T-helper 2 cell treated with Interferon-gamma antibody and Interleukin-4, amounts not matched to agents 5 μg/mL and 100 μg/mL, for 36 hours (primary cell): ENCODE results near the gene BRD3.
"Not testable (repeated sequence)": the region's sequence is repeated elsewhere in the genome, so short reads cannot be mapped to it uniquely, and the experiment has no call there.

ENCODE experiments used
- DNase-seq: peaks from one replicate; pipeline ENCODE4 v3.0.0; 2021; ENCODE audit warnings: low spot score
- H3K27ac Mint-ChIP-seq: one replicate; pipeline ENCODE4 v1.8.0; 2021; ENCODE audit warnings: mild to moderate bottlenecking, mixed read lengths
- H3K27me3 Mint-ChIP-seq: one replicate; pipeline ENCODE4 v1.8.0; 2021; ENCODE audit warnings: low read depth, mixed read lengths
- H3K36me3 Mint-ChIP-seq: one replicate; pipeline ENCODE4 v1.8.0; 2021; ENCODE audit warnings: low read depth, mixed read lengths
- H3K4me1 Mint-ChIP-seq: one replicate; pipeline ENCODE4 v1.8.0; 2021; ENCODE audit warnings: low read depth, mixed read lengths
- H3K4me3 Mint-ChIP-seq: one replicate; pipeline ENCODE4 v1.8.0; 2022; ENCODE audit warnings: mild to moderate bottlenecking, moderate library complexity, mixed read lengths
- H3K9me3 Mint-ChIP-seq: one replicate; pipeline ENCODE4 v1.8.0; 2021; ENCODE audit warnings: mixed read lengths

BRD3 gene

GRCh38 chr9:134073500-134073899 lies 5.7 kb upstream of the BRD3 start:
- H3K27ac Mint-ChIP-seq: no peak overlapping the region
- H3K27me3 Mint-ChIP-seq: peaks cover 31% of the 10 kb centered on the region
- H3K9me3 Mint-ChIP-seq: peaks cover 13% of the 10 kb centered on the region
- no peaks in the 10 kb centered on the region for H3K36me3 Mint-ChIP-seq
- no peak for DNase-seq
- no peaks in the 10 kb centered on the region for H3K4me1 Mint-ChIP-seq
- no peak overlapping the region for H3K4me3 Mint-ChIP-seq

- not testable (repeated sequence) for H3K36me3 Mint-ChIP-seq, DNase-seq, H3K27ac Mint-ChIP-seq, H3K4me1 Mint-ChIP-seq, H3K4me3 Mint-ChIP-seq
- H3K9me3 Mint-ChIP-seq: peaks cover 13% of the 10 kb centered on the region
- H3K27me3 Mint-ChIP-seq: peaks cover 31% of the 10 kb centered on the region
Observed at GRCh38 chr9:134072683-134073082, 4.9 kb upstream of the BRD3 start.

- Mint-ChIP-seq H3K27me3 (peaks cover 31% of the 10 kb centered on the region), H3K4me3 (no peak overlapping the region), H3K36me3 (no peaks in the 10 kb centered on the region), H3K9me3 (peaks cover 7% of the 10 kb centered on the region), H3K27ac (no peak overlapping the region), H3K4me1 (peaks cover 5% of the 10 kb centered on the region)
- no peak for DNase-seq
Observed at GRCh38 chr9:134071149-134071548, 3.3 kb upstream of the BRD3 start.

DNA sequence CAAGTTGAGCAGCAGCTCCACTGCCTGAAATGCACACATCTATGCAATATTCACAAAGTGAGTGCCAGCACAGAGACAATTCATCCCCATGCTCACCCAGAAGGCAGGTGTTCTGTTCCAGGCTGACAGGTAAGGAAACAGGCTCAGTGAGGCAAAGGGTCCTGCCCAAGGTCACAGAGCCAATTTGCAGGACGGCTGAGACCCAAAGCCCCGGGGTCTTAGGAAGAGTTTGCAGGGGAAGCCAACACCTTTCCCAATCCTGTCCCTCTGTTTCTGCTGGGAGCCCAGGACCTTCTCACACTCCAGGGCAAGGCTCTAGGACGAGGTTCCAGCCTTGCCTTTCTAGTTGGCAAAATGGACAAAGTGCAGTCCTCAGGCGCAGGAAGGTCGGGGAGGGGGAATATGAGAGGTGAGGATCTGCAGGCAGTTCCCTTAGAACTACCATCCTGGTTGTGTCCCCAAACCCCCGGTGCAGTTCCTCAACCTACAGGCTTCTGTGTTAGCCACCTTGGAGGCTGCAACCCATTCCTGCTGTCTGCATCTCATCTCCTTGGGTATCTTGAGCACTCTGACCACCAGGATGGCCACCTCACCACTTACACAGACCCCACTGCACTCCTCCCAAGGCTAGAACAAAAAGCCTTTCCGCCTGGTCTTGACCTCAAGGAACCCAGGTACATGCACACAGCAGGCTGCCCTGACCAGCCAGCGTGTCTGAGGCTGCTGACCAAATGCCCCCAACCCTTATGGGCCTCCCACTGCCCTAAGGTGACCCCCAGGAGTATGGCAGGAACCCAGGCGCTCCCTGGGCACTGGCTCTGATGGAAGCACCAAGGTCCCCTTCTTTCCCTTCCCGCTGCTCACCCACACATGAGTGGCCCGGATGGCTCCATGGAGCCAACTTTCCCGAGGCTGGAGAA lies 1.9 kb upstream of the BRD3 start:
- Mint-ChIP-seq H3K4me1 (peaks cover 14% of the 10 kb centered on the region), H3K36me3 (peaks cover 3% of the 10 kb centered on the region), H3K4me3 (peak overlapping the region; percentile 85), H3K9me3 (peaks cover 5% of the 10 kb centered on the region), H3K27me3 (peaks cover 31% of the 10 kb centered on the region), H3K27ac (no peak overlapping the region)
- no peak for DNase-seq

GRCh38 chr9:134068744-134069479 lies 1.1 kb upstream of the BRD3 start:
- Mint-ChIP-seq H3K4me1 (peaks cover 14% of the 10 kb centered on the region), H3K4me3 (peak overlapping the region; percentile 85), H3K9me3 (no peaks in the 10 kb centered on the region), H3K27me3 (peaks cover 26% of the 10 kb centered on the region), H3K27ac (peak overlapping the region; percentile 94), H3K36me3 (peaks cover 3% of the 10 kb centered on the region)
- no peak for DNase-seq

GRCh38 chr9:134066913-134067851 lies 644 bp downstream of the BRD3 start:
- Mint-ChIP-seq H3K4me1 (peaks cover 14% of the 10 kb centered on the region), H3K27ac (peak overlapping the region; percentile 85), H3K36me3 (peaks cover 5% of the 10 kb centered on the region), H3K9me3 (no peaks in the 10 kb centered on the region), H3K27me3 (peaks cover 26% of the 10 kb centered on the region), H3K4me3 (peak overlapping the region; percentile 93)
- peak; percentile 35 for DNase-seq

DNA sequence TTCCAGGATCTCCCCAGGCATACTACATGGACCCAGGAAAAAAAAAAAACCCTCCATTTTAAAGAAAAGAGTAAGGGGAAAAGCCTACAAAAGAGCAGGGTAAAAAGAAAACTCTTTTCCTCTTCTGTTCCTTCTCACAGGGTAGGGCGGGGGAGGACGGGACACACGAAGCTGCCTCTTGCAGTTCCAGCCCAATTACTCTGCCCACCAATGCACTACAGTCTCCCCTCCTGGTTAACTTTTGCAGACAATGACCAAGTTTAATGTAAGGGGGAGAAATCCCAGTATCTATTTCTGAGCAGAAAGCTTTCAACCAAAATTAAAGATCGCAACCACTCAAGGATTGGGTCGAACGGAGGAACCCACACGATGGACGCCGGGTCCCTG lies 1.3 kb downstream of the BRD3 start:
- peak overlapping the region; percentile 97 for H3K27ac Mint-ChIP-seq
- peaks cover 24% of the 10 kb centered on the region for H3K27me3 Mint-ChIP-seq
- no peak for DNase-seq
- no peaks in the 10 kb centered on the region for H3K9me3 Mint-ChIP-seq
- H3K4me1 Mint-ChIP-seq: peaks cover 14% of the 10 kb centered on the region
- H3K36me3 Mint-ChIP-seq: peaks cover 5% of the 10 kb centered on the region
- H3K4me3 Mint-ChIP-seq: peak overlapping the region; percentile 93

GRCh38 chr9:134065612-134066419 lies 2.0 kb downstream of the BRD3 start:
- Mint-ChIP-seq H3K27me3 (peaks cover 18% of the 10 kb centered on the region), H3K9me3 (no peaks in the 10 kb centered on the region), H3K4me1 (peaks cover 14% of the 10 kb centered on the region), H3K4me3 (peak overlapping the region; percentile 93), H3K27ac (peak overlapping the region; percentile 97), H3K36me3 (peaks cover 5% of the 10 kb centered on the region)
- peak; percentile 76 for DNase-seq

GRCh38 chr9:134064711-134065110 lies 3.1 kb downstream of the BRD3 start:
- H3K4me1 Mint-ChIP-seq: peaks cover 20% of the 10 kb centered on the region
- no peak for DNase-seq
- H3K9me3 Mint-ChIP-seq: no peaks in the 10 kb centered on the region
- H3K27me3 Mint-ChIP-seq: peaks cover 9% of the 10 kb centered on the region
- H3K36me3 Mint-ChIP-seq: peaks cover 5% of the 10 kb centered on the region
- no peak overlapping the region for H3K27ac Mint-ChIP-seq
- peak overlapping the region; percentile 93 for H3K4me3 Mint-ChIP-seq

- Mint-ChIP-seq H3K27ac (no peak overlapping the region), H3K4me1 (peaks cover 20% of the 10 kb centered on the region), H3K9me3 (no peaks in the 10 kb centered on the region), H3K27me3 (no peaks in the 10 kb centered on the region), H3K4me3 (no peak overlapping the region), H3K36me3 (peaks cover 5% of the 10 kb centered on the region)
- DNase-seq: no peak
Observed at GRCh38 chr9:134063571-134064450, 4.0 kb downstream of the BRD3 start.

DNA sequence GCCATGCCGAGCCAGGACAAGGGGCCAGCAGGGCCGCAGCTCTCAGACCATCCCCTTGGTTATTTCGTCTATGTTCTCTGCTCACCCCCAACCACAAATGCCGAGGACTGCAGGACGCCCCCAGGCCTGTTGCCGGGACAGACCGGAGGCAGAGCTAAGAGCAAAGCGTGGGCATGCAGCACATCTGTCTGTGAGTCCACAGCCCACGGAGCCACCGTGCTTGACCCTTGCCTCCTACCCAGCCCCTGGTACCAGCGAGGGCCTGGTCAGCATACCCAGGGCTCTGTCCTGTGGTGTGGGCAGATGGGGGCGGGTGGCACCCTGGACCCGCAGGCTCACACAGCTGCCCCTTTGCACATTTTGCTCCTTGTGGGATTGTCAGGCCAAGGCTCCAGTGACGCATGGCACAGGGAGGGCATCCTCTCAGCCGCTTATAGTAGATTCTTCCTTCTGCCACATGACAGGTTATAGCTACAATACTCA lies 4.7 kb downstream of the BRD3 start:
- H3K9me3 Mint-ChIP-seq: no peaks in the 10 kb centered on the region
- no peak overlapping the region for H3K4me3 Mint-ChIP-seq
- H3K27ac Mint-ChIP-seq: no peak overlapping the region
- peaks cover 20% of the 10 kb centered on the region for H3K4me1 Mint-ChIP-seq
- peaks cover 5% of the 10 kb centered on the region for H3K36me3 Mint-ChIP-seq
- no peak for DNase-seq
- H3K27me3 Mint-ChIP-seq: no peaks in the 10 kb centered on the region

DNA sequence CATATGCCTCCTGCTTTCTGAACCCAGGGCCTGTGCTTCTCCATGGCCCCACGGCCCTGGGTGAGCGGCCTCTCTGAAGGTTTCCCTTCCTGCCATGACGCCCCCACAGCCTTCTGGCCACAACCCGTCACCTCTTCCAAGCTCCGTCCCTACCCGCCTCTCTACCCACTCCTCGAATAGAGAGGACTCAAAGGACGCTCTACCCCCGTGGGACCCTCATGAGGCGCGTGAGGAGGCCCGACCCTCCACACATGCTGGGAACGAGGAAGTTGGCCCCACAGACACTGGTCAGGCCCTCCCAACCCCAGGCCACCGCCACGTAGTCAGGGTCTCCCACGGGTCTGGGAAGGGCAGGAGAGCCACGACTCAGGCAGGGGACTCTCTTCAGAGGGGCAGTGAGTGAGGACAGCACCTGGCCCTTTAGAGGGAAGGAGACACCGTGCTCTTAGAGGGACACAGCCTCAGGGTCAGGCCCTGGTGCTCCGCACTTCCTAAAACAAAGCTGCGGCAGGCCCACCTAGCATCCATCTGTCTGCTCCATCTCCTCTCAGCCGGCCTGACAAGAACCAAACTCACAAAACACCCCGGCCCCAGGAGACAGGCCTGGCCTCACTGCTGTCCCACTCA lies 5.3 kb downstream of the BRD3 start:
- Mint-ChIP-seq H3K4me1 (peaks cover 20% of the 10 kb centered on the region), H3K4me3 (no peak overlapping the region)
- DNase-seq: no peak

More for the DNA sequence above, 5.3 kb downstream of the BRD3 start:
- Mint-ChIP-seq H3K9me3 (no peaks in the 10 kb centered on the region), H3K27me3 (no peaks in the 10 kb centered on the region), H3K36me3 (peaks cover 5% of the 10 kb centered on the region), H3K27ac (no peak overlapping the region)
